Measurements from ENCODE around the gene PLEKHJ1.

- no peak for TF ChIP-seq CTCF (IDR thresholded peaks at IDR 0.05)
- TF ChIP-seq POLR2A (IDR thresholded peaks at IDR 0.05; ENCODE audit: low read depth) = no peak
- no peak for TF ChIP-seq POLR2AphosphoS5 (IDR thresholded peaks at IDR 0.05)
Measured at GRCh38 chr19:2249880-2250765, 14.0 kb upstream of the PLEKHJ1 start.
